GM21447 (cell line): ENCODE data around the gene CRABP1.

Source experiments
- ATAC-seq: cut with Tn5 transposase; IDR thresholded peaks from one replicate; pipeline ENCODE4 v1.9.1; 2021; ENCODE audit not compliant: unreplicated experiment

CRABP1 gene

DNA sequence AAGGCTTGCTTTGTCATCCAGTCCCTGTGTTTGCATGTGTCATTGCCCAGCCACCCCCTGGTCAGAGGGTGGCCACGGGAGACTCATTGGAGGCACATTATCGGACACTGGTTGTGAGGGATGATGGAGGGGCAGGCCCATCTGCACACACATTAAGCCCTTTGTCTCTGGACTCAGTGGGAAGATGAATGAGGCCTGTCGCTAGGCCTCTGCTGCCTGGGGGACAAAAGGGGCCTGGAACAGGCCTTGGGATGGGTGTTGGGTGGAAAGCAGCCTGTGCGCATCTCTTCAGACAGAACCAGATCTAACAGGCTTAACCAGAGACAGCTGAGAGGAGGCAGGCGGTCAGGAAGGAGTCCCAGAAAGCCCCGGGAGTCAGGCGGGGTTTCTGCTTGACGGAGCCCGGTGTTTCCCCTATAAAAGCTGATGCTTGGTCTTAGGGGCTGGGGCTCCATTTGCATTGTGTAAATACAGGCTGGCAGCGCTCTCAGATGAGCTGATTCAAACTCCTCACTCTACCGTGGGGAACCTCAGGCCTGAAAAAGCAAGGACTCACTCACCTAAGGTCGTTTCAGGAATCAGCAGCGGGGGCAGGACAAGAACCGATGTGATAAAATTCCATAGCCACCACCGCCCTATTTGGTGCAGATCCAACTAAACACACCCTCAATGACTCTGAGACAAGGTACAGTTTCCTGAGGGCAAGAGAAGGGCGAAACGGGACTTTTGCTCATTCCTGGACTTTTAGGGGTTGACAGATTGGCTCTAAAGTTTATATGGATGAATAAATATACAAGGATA lies 23.7 kb upstream of the CRABP1 start:
- peak; percentile 64 for ATAC-seq

DNA sequence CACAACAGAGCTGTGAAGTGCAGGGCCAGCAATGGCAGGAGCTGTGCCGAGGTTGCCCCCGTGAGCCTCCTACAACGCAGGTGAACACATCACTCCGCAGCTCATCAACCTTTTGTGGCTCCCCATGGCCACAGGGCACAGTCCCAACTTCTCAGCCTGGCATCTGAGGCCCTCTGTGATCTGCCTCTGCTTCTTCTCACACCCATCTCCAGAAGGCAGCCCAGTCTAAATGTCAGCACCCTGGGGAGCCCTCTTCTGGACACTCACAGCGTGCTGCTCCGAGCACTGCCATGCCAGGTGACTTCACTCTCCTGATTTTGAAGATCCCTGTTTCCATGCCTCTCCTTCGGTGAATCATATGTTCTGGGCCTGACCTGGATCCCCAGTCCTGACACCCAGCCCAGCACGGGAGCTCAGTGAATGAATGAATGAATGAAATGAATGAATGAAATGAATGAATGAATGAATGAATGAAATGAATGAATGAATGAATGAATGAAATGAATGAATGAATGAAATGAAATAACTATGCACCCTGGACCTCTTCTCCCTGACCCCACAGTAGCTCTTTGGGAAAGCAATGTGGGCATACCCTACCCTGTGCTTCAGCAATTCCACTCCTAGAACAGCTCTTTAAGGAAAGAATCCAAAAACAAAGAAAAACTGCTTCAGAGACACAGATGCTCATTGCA lies 22.9 kb upstream of the CRABP1 start:
- ATAC-seq = no peak

DNA sequence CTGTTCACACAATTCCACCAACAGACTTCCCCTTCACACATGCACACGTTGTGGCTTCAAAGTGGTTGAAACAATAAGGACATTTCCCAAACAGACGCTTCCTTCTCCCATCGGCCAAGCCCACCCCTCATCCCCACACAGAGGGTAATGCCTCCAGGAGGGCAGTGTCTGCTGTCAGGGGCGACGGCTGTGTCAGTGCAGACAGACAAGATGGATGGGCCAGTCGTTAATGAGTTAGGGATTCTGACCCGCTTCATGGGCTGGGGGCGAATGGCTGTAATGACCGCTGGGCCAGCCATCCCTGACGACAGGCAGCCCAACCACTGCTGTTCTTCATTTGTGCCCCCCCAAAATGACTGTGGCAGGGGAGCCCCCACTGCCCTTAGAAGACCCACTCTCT lies 20.6 kb upstream of the CRABP1 start:
- ATAC-seq = no peak

GRCh38 chr15:78320183-78320582 lies 20.0 kb upstream of the CRABP1 start:
- ATAC-seq = no peak

GRCh38 chr15:78321041-78321570 lies 19.0 kb upstream of the CRABP1 start:
- no peak for ATAC-seq

DNA sequence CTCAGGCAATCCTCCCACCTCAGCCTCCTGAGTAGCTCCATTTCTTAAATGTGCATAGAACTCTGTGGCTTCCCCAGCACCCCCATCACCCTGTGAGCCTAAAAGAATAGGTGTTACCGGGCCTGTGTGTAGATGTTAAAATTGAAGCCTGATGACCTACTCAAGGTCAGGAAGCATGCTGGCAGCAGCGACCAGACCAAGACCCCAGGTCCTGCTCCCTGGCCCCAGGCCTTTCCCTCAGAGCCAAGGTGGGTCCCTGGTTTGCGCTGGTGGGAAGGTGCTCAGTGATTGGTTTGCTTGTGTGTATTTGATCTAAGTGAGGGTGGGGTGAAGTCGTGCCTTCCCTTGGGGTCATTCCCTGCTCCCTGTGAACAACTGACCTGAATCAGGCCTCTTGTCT lies 18.4 kb upstream of the CRABP1 start:
- no peak for ATAC-seq

DNA sequence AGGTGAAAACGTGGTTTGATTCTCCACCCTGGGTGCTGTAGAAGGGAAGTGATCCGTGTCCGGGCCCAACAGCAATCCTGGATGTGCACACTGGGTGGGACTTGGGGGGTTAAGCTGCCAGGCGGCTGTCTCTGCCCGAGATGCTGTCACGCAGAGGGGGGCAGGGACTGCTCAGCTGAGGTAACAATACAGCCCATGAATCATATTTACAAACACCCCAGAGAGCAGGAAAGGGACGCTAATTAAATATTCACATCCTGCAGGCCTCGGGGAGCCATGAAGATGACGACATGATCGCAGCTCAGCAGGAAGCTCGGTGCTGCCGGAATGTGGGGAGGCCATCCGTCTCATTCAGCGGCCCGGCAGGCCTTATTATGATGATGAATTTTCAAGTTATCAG lies 17.9 kb upstream of the CRABP1 start:
- no peak for ATAC-seq

- ATAC-seq = no peak
Measured at GRCh38 chr15:78322724-78323521, 17.2 kb upstream of the CRABP1 start.

GRCh38 chr15:78323693-78324092 lies 16.5 kb upstream of the CRABP1 start:
- ATAC-seq = no peak

DNA sequence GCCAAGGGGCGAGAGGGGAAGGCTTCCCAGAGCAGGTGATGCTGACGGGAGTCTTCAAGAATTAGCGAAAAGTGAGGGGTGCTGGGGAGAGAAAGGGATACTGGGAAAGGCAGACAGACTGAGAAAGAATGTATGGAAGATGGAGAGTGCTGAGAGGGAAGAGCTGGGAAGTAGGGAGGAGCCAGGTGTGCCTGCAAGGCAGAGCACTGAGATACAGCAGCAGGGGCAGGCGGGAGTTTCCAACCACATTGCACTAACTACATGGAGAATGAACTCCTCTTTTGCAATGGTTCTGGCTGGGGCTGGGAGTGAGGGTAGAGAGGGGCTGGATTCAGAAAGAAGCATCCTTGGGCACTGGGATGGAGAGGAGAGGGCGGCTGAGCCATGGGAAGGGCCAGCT lies 16.0 kb upstream of the CRABP1 start:
- no peak for ATAC-seq

DNA sequence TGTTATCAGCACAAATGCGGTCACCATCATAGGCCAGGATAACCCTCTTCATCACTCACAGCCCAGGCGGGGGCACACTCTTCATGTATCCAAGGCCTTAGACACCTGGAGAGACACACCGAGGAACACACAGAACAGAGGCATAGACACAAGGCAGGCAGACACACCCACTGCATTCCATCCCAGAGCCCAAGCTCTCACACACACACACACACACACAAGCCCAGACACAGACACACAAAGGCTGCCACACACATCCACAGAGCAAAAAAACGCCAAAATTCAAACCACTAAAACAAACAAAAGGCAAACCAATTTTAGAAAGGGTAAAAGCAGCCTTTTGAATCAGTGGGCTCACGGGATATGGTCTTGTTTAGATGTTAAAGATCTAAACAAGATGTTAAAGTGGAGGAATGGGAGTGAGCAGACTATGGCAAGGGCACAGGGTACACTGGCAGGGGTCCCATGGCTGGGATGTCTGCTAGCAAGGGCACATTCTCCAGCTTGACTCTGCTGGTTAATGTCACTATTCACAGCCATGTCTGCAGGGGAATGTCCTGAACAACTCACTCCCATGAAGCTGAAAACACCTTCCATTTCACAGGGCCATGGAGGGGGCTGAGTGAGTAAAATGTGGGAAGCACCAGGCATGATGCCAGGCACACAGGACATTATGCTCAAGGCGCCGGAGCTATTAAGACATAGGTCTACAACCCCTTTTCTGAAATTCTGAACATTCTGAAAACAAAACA lies 14.9 kb upstream of the CRABP1 start:
- ATAC-seq = no peak

DNA sequence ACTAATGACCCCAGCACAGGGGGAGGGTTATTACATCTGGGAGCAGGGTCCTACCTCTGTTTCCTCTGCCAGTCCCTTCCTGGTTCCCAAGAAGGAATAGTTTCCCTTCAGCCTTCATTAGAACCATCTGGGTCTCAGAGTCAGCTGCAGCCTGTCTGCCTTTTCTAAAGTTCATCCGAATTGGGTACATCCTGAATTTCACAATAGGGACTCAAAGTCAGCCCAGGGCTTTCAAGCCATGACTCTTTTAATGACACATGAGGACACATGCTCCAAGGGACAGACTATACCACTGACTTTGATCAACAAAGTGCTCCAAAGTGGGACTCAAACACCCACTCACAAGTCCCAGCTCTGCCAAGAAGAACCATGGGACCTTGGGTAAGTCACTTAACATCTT lies 12.7 kb upstream of the CRABP1 start:
- no peak for ATAC-seq

DNA sequence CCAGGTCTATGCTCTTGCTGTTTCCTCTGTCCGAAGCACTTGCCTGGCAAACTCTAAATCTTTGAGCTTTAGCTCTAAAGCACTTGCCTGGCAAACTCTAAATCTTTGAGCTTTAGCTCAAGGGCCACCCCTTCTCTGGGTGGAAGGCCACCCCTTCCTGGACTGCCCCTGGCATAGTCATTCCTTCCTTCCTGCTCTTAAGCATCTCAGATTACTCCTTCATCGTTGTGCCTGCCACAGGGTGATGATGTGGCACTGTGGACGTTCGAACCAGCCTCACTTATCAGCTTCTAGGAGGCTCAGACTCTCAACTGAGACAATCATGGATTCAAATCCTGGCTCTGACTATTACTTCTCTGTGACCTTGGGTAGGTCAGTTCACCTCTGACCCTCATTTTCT lies 10.5 kb upstream of the CRABP1 start:
- no peak for ATAC-seq

DNA sequence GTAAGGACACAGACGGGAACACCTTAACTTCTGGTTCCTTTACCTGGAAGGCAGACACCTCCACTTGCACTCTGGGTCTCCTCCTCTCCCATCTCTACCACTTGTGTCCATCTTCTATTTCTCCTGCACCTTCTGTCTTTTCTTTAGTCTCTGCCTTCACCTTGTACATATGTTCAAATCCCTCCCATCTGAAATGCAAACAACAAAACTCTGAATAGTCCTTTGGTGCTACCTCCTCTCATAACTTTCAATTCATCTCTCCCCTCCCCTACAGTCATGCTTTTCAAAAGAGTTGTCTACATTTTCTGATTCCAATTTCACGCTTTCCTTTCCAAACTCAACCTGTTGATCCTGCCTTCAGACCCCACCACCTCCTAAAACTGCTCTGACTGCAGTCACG lies 5.3 kb upstream of the CRABP1 start:
- no peak for ATAC-seq

DNA sequence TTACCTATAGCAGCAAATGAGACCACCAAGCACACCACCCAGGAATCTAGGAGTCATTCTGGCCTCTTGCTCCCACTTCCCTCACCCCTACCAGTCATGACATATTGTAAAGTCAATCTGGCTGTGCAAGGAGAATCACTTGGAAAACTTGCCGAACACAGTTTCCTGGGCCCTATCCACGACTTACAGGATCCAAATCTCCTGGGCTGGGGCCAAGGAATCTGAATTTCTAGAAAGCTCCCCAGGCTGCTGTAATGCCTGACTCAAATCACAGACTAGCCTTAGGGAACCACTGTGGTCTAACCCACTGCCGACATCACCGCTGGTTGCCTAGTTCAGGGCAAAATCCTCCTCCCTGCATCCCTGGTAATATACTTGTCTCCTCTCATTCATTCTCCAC lies 4.2 kb upstream of the CRABP1 start:
- no peak for ATAC-seq

- no peak for ATAC-seq
Measured at GRCh38 chr15:78338781-78339180, 1.4 kb upstream of the CRABP1 start.

DNA sequence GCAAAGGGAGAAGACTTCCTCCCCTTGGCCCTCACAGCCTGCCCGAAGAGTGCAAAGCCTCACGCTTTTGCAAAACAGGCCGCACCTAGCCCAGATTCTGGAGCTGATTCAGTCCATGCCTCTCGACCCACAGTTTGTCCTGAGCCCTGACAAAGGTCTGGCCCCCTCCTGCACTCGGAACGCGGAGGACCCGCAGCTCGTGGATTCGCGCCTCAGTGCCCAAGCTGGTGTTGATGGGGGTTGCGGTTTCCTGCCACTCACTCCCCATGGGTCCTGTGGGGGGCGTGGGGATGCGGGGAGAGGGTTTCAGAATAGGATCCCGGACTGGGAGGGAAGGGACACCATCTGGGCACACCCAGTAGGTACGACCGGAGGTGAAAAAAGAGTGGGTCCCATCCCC lies 594 bp upstream of the CRABP1 start:
- no peak for ATAC-seq

DNA sequence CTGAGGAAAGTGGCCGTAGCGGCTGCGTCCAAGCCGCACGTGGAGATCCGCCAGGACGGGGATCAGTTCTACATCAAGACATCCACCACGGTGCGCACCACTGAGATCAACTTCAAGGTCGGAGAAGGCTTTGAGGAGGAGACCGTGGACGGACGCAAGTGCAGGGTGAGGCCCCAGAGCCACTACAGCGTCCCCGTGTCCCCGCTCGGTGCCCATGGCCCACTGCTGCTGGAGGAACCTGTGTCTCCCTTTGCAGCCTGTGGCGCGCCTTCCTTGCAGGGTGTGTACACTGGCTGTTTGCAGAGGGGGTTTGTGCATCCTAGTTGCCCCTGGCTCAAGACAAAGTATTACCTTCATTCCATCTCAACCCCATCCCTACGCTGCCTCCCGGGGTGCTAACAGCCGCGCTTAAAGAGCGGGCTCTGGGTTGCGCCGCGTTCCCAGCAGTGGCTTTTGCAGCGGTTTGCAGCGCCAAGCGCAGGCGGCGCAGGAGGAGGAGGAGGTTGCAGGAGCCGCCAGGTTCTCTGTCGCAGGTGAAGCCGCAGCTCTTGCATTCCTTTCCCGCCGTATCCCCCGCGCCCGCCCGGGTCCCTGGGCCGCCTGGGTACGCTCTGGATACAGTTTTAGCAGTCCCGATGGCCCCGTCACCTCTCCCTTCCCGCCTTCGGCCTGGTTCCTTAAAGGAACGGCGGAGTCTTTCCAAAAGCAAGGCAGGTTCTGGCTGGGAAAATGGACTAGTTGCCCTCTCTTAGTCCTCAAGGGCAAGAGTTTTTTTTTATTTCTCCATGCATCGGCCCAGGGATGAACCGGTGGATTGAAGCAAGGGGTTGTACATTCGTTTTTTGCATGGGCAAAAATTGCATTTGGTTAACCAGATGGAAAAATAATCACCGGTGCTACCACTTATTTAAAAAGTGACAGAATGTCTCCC lies 1.2 kb downstream of the CRABP1 start:
- ATAC-seq = no peak

DNA sequence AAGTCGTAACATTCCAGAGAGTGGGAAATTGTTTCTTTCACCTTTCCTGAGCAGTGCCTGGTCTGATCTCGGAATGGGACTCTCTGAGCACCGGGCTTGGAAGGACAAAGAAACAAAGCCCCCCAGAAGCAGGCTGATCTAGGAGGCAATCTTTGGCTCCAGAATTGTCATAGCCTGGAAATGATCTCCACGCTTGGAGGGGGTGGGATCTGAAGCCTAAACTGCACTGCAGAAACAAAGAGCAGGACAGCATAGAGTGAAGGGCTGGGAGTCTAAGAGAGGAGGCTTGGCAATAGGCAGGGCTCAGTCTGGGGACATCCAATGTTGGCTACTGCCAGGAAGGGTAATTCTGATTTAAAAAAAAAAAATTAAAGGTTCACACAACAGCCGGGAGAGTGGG lies 1.9 kb downstream of the CRABP1 start:
- no peak for ATAC-seq
